Measurements from ENCODE around the gene LSM4. TPM values are rescaled to one million over a fixed set of nuclear protein-coding genes. Genes with fewer than 3 reads are reported as not detected.

Gene LSM4
- total RNA-seq, 4 donors from 2014 or later, result 70.4 to 167 (median 156) TPM

GRCh38 chr19:18292810-18293641, 29.9 kb downstream of the LSM4 start:
- TF ChIP-seq CTCF (IDR thresholded peaks at IDR 0.05) (no peak), POLR2A (IDR thresholded peaks at IDR 0.05) (peak in 1 of 2 donors; percentile 33)
- WGBS, 2 donors, result 5 to 6% methylated on average over 26 to 31 of the region's 31 CpGs
- H3K4me1 ChIP-seq, result peaks cover 0 to 43% (median 24%) of the 10 kb centered on the region in 4 donors

GRCh38 chr19:18292462-18292809, 30.4 kb downstream of the LSM4 start:
- Histone ChIP-seq H3K9me3 (no peaks in the 10 kb centered on the region), H3K27ac (peak overlapping the region; percentile 96 to 100 (median 98)), H3K4me3 (peak overlapping the region; percentile 67 to 92 (median 74)), H3K27me3 (no peaks in the 10 kb centered on the region), H3K4me1 (peaks cover 0 to 49% (median 24%) of the 10 kb centered on the region in 4 donors), H3K36me3 (no peaks in the 10 kb centered on the region)
- DNase-seq (ENCODE audit: low spot score in 2 of 2), result no peak
- no peak for TF ChIP-seq POLR2A (IDR thresholded peaks at IDR 0.05)
- peak in 1 of 2 donors; percentile 5 for TF ChIP-seq EP300 (IDR thresholded peaks at IDR 0.05)
- 0 to 1% methylated on average over 14 to 20 of the region's 20 CpGs for WGBS, 2 donors

More at GRCh38 chr19:18292810-18293641, 29.9 kb downstream of the LSM4 start:
- H3K4me3 ChIP-seq, result peak overlapping the region; percentile 67 to 92 (median 74)
- H3K36me3 ChIP-seq, result no peaks in the 10 kb centered on the region
- no peaks in the 10 kb centered on the region for H3K9me3 ChIP-seq
- H3K27ac ChIP-seq, result peak overlapping the region; percentile 96 to 100 (median 98)
- DNase-seq (ENCODE audit: low spot score in 2 of 2), result peak; percentile 74 to 83
- no peaks in the 10 kb centered on the region for H3K27me3 ChIP-seq

- Histone ChIP-seq H3K27ac (peak overlapping the region; percentile 96 to 100 (median 98)), H3K27me3 (no peaks in the 10 kb centered on the region), H3K9me3 (no peaks in the 10 kb centered on the region), H3K4me3 (peak overlapping the region; percentile 67 to 92 (median 74)), H3K36me3 (no peaks in the 10 kb centered on the region), H3K4me1 (peaks cover 0 to 54% (median 24%) of the 10 kb centered on the region in 4 donors)
- 0 to 1% methylated on average over 47 to 49 of the region's 75 CpGs for WGBS, 2 donors
- peak; percentile 68 to 77 for TF ChIP-seq POLR2A (IDR thresholded peaks at IDR 0.05)
- peak; percentile 74 to 95 for TF ChIP-seq EP300 (IDR thresholded peaks at IDR 0.05)
- TF ChIP-seq CTCF (IDR thresholded peaks at IDR 0.05), result peak in 2 of 5 experiments; percentile 14 to 38
- DNase-seq (ENCODE audit: low spot score in 2 of 2), result peak; percentile 71 to 77
These were observed 31.1 kb downstream of the LSM4 start for GRCh38 chr19:18291590-18292461.

GRCh38 chr19:18291019-18291524, 31.8 kb downstream of the LSM4 start:
- 34 to 48% methylated on average over 19 to 21 of the region's 21 CpGs for WGBS, 2 donors
- H3K9me3 ChIP-seq, result no peaks in the 10 kb centered on the region
- DNase-seq (ENCODE audit: low spot score in 2 of 2), result no peak
- TF ChIP-seq POLR2A (IDR thresholded peaks at IDR 0.05) (no peak), EP300 (IDR thresholded peaks at IDR 0.05) (no peak), CTCF (IDR thresholded peaks at IDR 0.05) (peak in 1 of 5 experiments; percentile 2)
- peak overlapping the region; percentile 67 to 92 (median 74) for H3K4me3 ChIP-seq
- H3K36me3 ChIP-seq, result no peaks in the 10 kb centered on the region
- peak overlapping the region; percentile 96 to 100 (median 98) for H3K27ac ChIP-seq
- H3K4me1 ChIP-seq, result peaks cover 0 to 62% (median 24%) of the 10 kb centered on the region in 4 donors
- no peaks in the 10 kb centered on the region for H3K27me3 ChIP-seq

- no peak for DNase-seq (ENCODE audit: low spot score in 2 of 2)
- H3K27ac ChIP-seq, result peak overlapping the region; percentile 96 to 100 (median 98)
- no peak for TF ChIP-seq EP300 (IDR thresholded peaks at IDR 0.05)
- no peak for TF ChIP-seq POLR2A (IDR thresholded peaks at IDR 0.05)
- no peak for TF ChIP-seq CTCF (IDR thresholded peaks at IDR 0.05)
- H3K4me3 ChIP-seq, result no peak overlapping the region
- WGBS, 2 donors, result 41 to 57% methylated on average over 8 to 14 of the region's 14 CpGs
- H3K9me3 ChIP-seq, result no peaks in the 10 kb centered on the region
- no peaks in the 10 kb centered on the region for H3K36me3 ChIP-seq
- peaks cover 0 to 65% (median 24%) of the 10 kb centered on the region in 4 donors for H3K4me1 ChIP-seq
- H3K27me3 ChIP-seq, result no peaks in the 10 kb centered on the region
These were observed 32.4 kb downstream of the LSM4 start for GRCh38 chr19:18290302-18291018.
